Fibroblast of skin of left quadriceps (primary cell): Measurements from ENCODE around the gene PIGC.

ENCODE experiments used
- DNase-seq, 2 experiments: peaks; one replicate each; pipeline ENCODE4 v3.0.0-alpha.2; 2013; ENCODE audit warnings: low read depth in 2 of 2

The PIGC gene

GRCh38 chr1:172443666-172444453 is at the start of gene PIGC:
Gene PIGC, minus strand, starts transcription at chr1:172444069. Its CDS starts 1,447 bp downstream, at chr1:172442622.
- DNase-seq, result peak; percentile 67 to 68

GRCh38 chr1:172492421-172492820 is 48.6 kb upstream of the PIGC start:
- DNase-seq, result no peak

GRCh38 chr1:172489847-172490246 is 46.0 kb upstream of the PIGC start:
- no peak for DNase-seq

GRCh38 chr1:172488393-172488792 is 44.5 kb upstream of the PIGC start:
- no peak for DNase-seq

- DNase-seq, result no peak
Measured at GRCh38 chr1:172487550-172487949, 43.7 kb upstream of the PIGC start.

- DNase-seq, result no peak
Measured at GRCh38 chr1:172486805-172487454, 43.1 kb upstream of the PIGC start.

- no peak for DNase-seq
Measured at GRCh38 chr1:172485626-172486025, 41.8 kb upstream of the PIGC start.

GRCh38 chr1:172484252-172484651 is 40.4 kb upstream of the PIGC start:
- DNase-seq, result no peak

- DNase-seq, result no peak
Measured at GRCh38 chr1:172483448-172483847, 39.6 kb upstream of the PIGC start.

GRCh38 chr1:172482044-172482443 is 38.2 kb upstream of the PIGC start:
- DNase-seq, result no peak

- DNase-seq, result no peak
Measured at GRCh38 chr1:172480431-172480830, 36.6 kb upstream of the PIGC start.

- DNase-seq, result no peak
Measured at GRCh38 chr1:172478485-172478884, 34.6 kb upstream of the PIGC start.

- DNase-seq, result no peak
Measured at GRCh38 chr1:172477741-172478140, 33.9 kb upstream of the PIGC start.

- no peak for DNase-seq
Measured at GRCh38 chr1:172477216-172477615, 33.3 kb upstream of the PIGC start.

GRCh38 chr1:172476218-172476811 is 32.4 kb upstream of the PIGC start:
- no peak for DNase-seq

GRCh38 chr1:172473842-172474241 is 30.0 kb upstream of the PIGC start:
- no peak for DNase-seq

- no peak for DNase-seq
Measured at GRCh38 chr1:172473302-172473701, 29.4 kb upstream of the PIGC start.

- no peak for DNase-seq
Measured at GRCh38 chr1:172472495-172472894, 28.6 kb upstream of the PIGC start.

- no peak for DNase-seq
Measured at GRCh38 chr1:172471666-172472065, 27.8 kb upstream of the PIGC start.

- no peak for DNase-seq
Measured at GRCh38 chr1:172470149-172470548, 26.3 kb upstream of the PIGC start.

GRCh38 chr1:172469717-172470116 is 25.8 kb upstream of the PIGC start:
- no peak for DNase-seq

- no peak for DNase-seq
Measured at GRCh38 chr1:172468296-172468695, 24.4 kb upstream of the PIGC start.

- DNase-seq, result no peak
Measured at GRCh38 chr1:172467446-172467845, 23.6 kb upstream of the PIGC start.
